Neural cell (in vitro differentiated cells): Measurements from ENCODE around the gene MAST2. TPM values are rescaled to one million over a fixed set of nuclear protein-coding genes. Genes with fewer than 3 reads are reported as not detected.

Source experiments
- H2AFZ ChIP-seq: fragments of 200-600, 300-800 bp; sonication (generic), shearing (Covaris generic); 2 replicates; pipeline ENCODE4 v1.6.0; 2014; ENCODE audit warnings: low read depth, mild to moderate bottlenecking, antibody characterized with exemption, low read length, moderate library complexity
- H3F3A ChIP-seq: fragments of 200-600 bp; shearing (Covaris generic); 2 replicates; pipeline ENCODE4 v1.6.1; 2016; ENCODE audit warnings: mild to moderate bottlenecking, moderate library complexity, mixed read lengths, antibody characterized with exemption, low read length; ENCODE audit not compliant: insufficient read depth, poor library complexity, severe bottlenecking
- H3K27ac ChIP-seq: fragments of 200-600, 300-800 bp; sonication (generic), shearing (Covaris generic); 2 replicates; pipeline ENCODE4 v1.5.1; 2014; ENCODE audit warnings: mild to moderate bottlenecking, low read length, moderate library complexity
- H3K27me3 ChIP-seq: fragments of 300-800, 200-600 bp; sonication (generic), shearing (Covaris generic); 2 replicates; pipeline ENCODE4 v1.6.0; 2014; ENCODE audit warnings: mild to moderate bottlenecking, low read depth, low read length, moderate library complexity; ENCODE audit not compliant: insufficient read depth
- H3K36me3 ChIP-seq: fragments of 300-800, 200-600 bp; sonication (generic), shearing (Covaris generic); 2 replicates; pipeline ENCODE4 v1.5.1; 2014; ENCODE audit warnings: mild to moderate bottlenecking, antibody characterized with exemption, low read length, moderate library complexity; ENCODE audit not compliant: insufficient read depth
- H3K4me2 ChIP-seq: fragments of 300-800, 200-600 bp; sonication (generic), shearing (Covaris generic); 2 replicates; pipeline ENCODE4 v1.6.0; 2014; ENCODE audit warnings: mild to moderate bottlenecking, low read length
- H3K4me3 ChIP-seq: fragments of 300-800, 200-600 bp; sonication (generic), shearing (Covaris generic); 2 replicates; pipeline ENCODE4 v1.5.1; 2014; ENCODE audit warnings: mild to moderate bottlenecking, low read length, moderate library complexity
- H3K79me2 ChIP-seq: fragments of 200-600 bp; shearing (Covaris generic); replicated peaks from 2 replicates; pipeline ENCODE4 v1.6.0; 2014; ENCODE audit warnings: mild to moderate bottlenecking, low read length, moderate library complexity; ENCODE audit not compliant: insufficient read depth
- H3K9ac ChIP-seq: fragments of 300-800, 200-600 bp; sonication (generic), shearing (Covaris generic); 2 replicates; pipeline ENCODE4 v1.6.1; 2016; ENCODE audit warnings: mild to moderate bottlenecking, low read length, mixed read lengths
- H3K9me2 ChIP-seq: fragments of 200-600 bp; shearing (Covaris generic); 2 replicates; pipeline ENCODE4 v1.6.1; 2016; ENCODE audit warnings: mild to moderate bottlenecking, low read length, mixed read lengths; ENCODE audit not compliant: insufficient read depth
- H3K9me3 ChIP-seq: fragments of 200-600, 300-800 bp; sonication (generic), shearing (Covaris generic); 2 replicates; pipeline ENCODE4 v1.6.1; 2016; ENCODE audit warnings: mild to moderate bottlenecking, mixed run types, low read length, moderate library complexity, mixed read lengths
- H4K20me1 ChIP-seq: fragments of 200-600 bp; shearing (Covaris generic); 2 replicates; pipeline ENCODE4 v1.6.1; 2016; ENCODE audit warnings: mild to moderate bottlenecking, mixed run types; ENCODE audit not compliant: insufficient read depth
- CTCF ChIP-seq: fragments of 450-650 bp; IDR thresholded peaks from 2 replicates; pipeline ENCODE4 v1.5.1; 2014; ENCODE audit warnings: antibody characterized with exemption, mild to moderate bottlenecking, moderate library complexity; ENCODE audit not compliant: poor library complexity, severe bottlenecking
- EP300 ChIP-seq: fragments of 450-650 bp; conservative IDR thresholded peaks from 2 replicates; pipeline ENCODE4 v1.6.1; 2014; ENCODE audit warnings: antibody characterized with exemption, mild to moderate bottlenecking, moderate library complexity; ENCODE audit not compliant: poor library complexity, severe bottlenecking
- EZH2 ChIP-seq: fragments of 200-600, 300-800 bp; shearing (Covaris generic), sonication (generic); IDR thresholded peaks from 2 replicates; pipeline ENCODE4 v1.6.1; 2014; ENCODE audit warnings: antibody characterized with exemption, low read length, borderline replicate concordance, mild to moderate bottlenecking; ENCODE audit not compliant: insufficient read depth, poor library complexity, severe bottlenecking
- MXI1 ChIP-seq: fragments of 450-650 bp; conservative IDR thresholded peaks from 2 replicates; pipeline ENCODE4 v1.6.1; 2014; ENCODE audit warnings: antibody characterized with exemption, mild to moderate bottlenecking; ENCODE audit not compliant: poor library complexity, severe bottlenecking
- POLR2AphosphoS5 ChIP-seq: IDR thresholded peaks from 2 replicates; pipeline ENCODE4 v1.6.1; 2012
- RAD21 ChIP-seq: fragments of 450-650 bp; conservative IDR thresholded peaks from 2 replicates; pipeline ENCODE4 v1.6.1; 2014; ENCODE audit warnings: antibody characterized with exemption, mild to moderate bottlenecking, moderate library complexity
- REST ChIP-seq: IDR thresholded peaks from 2 replicates; pipeline ENCODE4 v1.6.1; 2012; ENCODE audit warnings: borderline replicate concordance
- SMC3 ChIP-seq: fragments of 450-650 bp; conservative IDR thresholded peaks from 2 replicates; pipeline ENCODE4 v1.6.1; 2014; ENCODE audit warnings: antibody characterized with exemption, mild to moderate bottlenecking, moderate library complexity; ENCODE audit not compliant: poor library complexity
- TAF1 ChIP-seq: IDR thresholded peaks from 2 replicates; pipeline ENCODE4 v1.6.1; 2012; ENCODE audit warnings: low read depth
- polyA minus RNA-seq: library from RNA; depleted of rRNA, polyadenylated mRNA; stranded (reverse); fragments of >200 nt; gene quantifications from 2 replicates; pipeline ENCODE4 v1.2.3, GENCODE V29; 2014
- polyA plus RNA-seq: library from polyadenylated mRNA; depleted of rRNA; stranded (reverse); fragments of >200 nt; gene quantifications from 2 replicates; pipeline ENCODE4 v1.2.3, GENCODE V29; 2014

MAST2 gene
- polyA plus RNA-seq (22.2 and 30.7 TPM in 2 replicates), polyA minus RNA-seq (54.2 and 56.5 TPM in 2 replicates)

GRCh38 chr1:45803299-45803780 is at the start of gene MAST2:
Gene MAST2, plus strand, starts transcription at chr1:45803612. Its CDS starts 284 bp downstream, at chr1:45803896.
- TF ChIP-seq EP300 (peak; percentile 20), EZH2 (no peak), SMC3 (peak; percentile 24), MXI1 (peak; percentile 87), RAD21 (peak; percentile 28), TAF1 (peak; percentile 37), REST (peak; percentile 22), POLR2AphosphoS5 (peak; percentile 86), CTCF (peak; percentile 11)
- peaks cover 29% of the 10 kb centered on the region for H3K79me2 ChIP-seq
- no peaks in the 10 kb centered on the region for H4K20me1 ChIP-seq
- H3K27me3 ChIP-seq = no peaks in the 10 kb centered on the region
- H3K9ac ChIP-seq = peak within 1 kb of the TSS; percentile 68
- peak within 1 kb of the TSS; percentile 76 for H3K4me3 ChIP-seq
- H2AFZ ChIP-seq = peak within 1 kb of the TSS; percentile 70
- H3K36me3 ChIP-seq = no peaks in the 10 kb centered on the region
- H3K9me3 ChIP-seq = no peaks in the 10 kb centered on the region
- peaks cover 4% of the 10 kb centered on the region for H3F3A ChIP-seq
- H3K4me2 ChIP-seq = peak within 1 kb of the TSS; percentile 98
- peak within 1 kb of the TSS; percentile 59 for H3K27ac ChIP-seq
- no peaks in the 10 kb centered on the region for H3K9me2 ChIP-seq

GRCh38 chr1:45755697-45756096 is 47.7 kb upstream of the MAST2 start:
- Histone ChIP-seq H3K27me3 (no peaks in the 10 kb centered on the region), H3K27ac (no peak overlapping the region), H3K9me3 (no peaks in the 10 kb centered on the region), H3K4me2 (no peak overlapping the region), H3F3A (no peaks in the 10 kb centered on the region), H3K9me2 (no peaks in the 10 kb centered on the region), H2AFZ (no peak overlapping the region), H3K36me3 (no peaks in the 10 kb centered on the region), H3K79me2 (no peaks in the 10 kb centered on the region), H4K20me1 (no peaks in the 10 kb centered on the region), H3K9ac (no peak overlapping the region), H3K4me3 (no peak overlapping the region)
- TF ChIP-seq CTCF (no peak), REST (no peak), TAF1 (no peak), SMC3 (no peak), EP300 (no peak), RAD21 (no peak), POLR2AphosphoS5 (no peak), EZH2 (no peak), MXI1 (no peak)
